ENCODE results near the gene IGHMBP2.
"Not testable (repeated sequence)": the region's sequence is repeated elsewhere in the genome, so short reads cannot be mapped to it uniquely, and the experiment has no call there.

Gene IGHMBP2

DNA sequence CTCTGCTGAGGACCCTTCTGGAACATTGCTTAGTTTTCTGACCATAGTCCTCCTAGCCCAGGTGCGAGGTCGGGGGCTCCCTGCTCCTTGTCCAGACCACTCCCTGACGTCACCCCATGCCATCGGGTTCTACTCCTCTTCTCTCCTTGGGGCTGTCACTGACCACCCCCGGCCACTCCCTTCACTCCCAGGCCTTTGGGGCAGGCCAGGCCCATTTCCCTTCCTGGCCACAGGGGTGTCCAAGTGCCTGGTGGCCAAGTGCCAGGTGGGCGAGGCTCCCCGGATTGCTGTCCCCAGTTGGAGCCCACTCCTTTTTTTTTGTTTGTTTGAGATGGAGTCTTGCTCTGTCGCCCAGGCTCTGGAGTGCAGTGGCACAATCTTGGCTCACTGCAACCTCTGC lies 57.6 kb downstream of the IGHMBP2 start:
- DNase-seq (ENCODE audit: low read depth in 2 of 2), result no peak

DNA sequence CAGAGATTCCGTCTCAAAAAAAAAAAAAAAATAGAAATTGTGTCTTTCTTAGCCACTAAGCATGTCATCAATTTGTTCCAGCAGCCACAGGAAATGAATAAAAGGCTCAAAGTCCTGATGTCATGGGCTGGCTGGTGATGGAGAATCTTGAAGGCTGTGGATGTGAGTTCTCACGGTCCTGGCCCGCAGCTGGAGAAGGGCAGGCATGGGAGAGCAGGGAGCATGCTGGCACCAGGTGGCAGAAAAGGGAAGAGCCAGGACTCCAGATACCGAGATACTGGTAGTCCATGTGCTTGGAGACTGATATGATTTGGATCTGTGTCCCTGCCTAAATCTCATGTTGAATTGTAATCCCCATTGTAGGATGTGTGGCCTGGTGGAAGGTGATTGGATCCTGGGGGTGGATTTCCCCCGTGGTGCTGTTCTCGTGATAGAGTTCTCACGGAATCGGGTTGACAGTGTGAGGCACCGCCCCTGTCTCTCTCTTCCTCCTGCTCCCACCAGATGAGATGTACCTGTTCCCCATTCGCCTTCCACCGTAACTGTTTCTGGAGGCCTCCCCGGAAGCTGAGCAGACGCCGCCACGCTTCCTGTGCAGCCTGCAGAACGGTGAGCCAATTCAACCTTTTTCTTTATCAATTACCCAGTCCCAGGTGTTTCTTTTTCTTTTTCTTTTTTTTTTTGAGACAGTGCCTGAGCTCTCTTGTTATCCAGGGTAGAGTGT lies 59.0 kb downstream of the IGHMBP2 start:
- DNase-seq (ENCODE audit: low read depth in 2 of 2), result no peak

DNA sequence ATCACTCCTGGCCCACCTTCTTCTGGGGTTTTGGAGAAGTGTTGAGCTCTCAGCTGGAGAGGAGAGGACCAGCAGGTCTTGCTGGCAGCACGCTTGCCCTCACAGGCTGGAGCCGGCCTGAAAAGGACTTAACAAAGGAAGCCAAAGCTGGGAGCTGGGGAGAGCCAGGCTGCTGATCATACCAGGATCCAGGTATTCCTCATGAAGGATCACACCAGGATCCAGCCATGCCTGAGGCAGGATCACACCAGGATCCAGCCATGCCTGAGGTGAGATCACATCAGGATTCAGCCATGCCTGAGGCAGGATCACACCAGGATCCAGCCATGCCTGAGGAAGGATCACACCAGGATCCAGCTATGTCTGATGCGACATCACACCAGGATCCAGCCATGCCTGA lies 60.1 kb downstream of the IGHMBP2 start:
- DNase-seq (ENCODE audit: low read depth in 2 of 2), result no peak

GRCh38 chr11:68965901-68966853 lies 62.5 kb downstream of the IGHMBP2 start:
- no peak for DNase-seq (ENCODE audit: low read depth in 2 of 2)

DNA sequence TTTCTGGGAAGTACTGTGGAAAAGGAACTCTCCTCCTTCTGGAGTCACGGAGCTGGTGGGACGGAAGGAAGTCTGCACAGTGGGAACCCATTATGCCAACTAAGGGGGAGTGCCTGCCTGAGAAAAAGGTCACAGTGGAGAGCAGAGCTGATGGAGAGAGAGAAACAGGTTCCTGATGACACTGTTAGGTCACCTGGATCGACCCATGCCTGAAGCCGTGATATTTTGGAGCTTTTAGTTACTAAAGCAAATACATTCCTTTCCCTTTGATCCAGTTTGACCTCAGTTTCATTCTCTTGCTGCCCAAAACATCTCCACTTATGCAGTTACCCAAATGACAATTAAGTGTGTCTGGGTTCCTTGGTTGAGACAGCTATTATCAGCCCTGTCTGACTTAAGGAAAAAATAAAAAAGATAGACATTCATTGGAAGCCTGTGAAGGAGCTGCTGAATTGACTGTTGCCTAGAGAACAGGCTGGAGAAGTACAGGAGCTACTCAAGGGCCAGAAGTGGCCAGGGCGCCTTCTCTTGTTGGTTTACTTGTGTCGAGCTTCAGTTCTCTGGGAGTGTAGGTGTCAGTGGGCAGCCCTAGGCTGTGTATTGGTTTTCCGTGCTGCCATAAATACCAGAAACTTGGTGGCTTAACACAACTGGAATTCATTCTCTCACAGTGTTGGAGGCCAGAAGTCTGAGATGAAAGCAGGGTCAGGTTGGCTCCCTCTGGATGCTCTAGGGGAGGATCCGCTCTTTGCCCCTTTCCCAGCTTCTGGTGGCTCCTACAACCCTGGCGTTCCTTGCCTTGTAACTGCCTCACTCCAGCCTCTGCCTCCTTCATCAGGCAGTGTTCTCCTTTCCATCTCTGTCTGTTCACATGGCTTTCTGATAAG lies 63.4 kb downstream of the IGHMBP2 start:
- no peak for DNase-seq (ENCODE audit: low read depth in 2 of 2)

DNA sequence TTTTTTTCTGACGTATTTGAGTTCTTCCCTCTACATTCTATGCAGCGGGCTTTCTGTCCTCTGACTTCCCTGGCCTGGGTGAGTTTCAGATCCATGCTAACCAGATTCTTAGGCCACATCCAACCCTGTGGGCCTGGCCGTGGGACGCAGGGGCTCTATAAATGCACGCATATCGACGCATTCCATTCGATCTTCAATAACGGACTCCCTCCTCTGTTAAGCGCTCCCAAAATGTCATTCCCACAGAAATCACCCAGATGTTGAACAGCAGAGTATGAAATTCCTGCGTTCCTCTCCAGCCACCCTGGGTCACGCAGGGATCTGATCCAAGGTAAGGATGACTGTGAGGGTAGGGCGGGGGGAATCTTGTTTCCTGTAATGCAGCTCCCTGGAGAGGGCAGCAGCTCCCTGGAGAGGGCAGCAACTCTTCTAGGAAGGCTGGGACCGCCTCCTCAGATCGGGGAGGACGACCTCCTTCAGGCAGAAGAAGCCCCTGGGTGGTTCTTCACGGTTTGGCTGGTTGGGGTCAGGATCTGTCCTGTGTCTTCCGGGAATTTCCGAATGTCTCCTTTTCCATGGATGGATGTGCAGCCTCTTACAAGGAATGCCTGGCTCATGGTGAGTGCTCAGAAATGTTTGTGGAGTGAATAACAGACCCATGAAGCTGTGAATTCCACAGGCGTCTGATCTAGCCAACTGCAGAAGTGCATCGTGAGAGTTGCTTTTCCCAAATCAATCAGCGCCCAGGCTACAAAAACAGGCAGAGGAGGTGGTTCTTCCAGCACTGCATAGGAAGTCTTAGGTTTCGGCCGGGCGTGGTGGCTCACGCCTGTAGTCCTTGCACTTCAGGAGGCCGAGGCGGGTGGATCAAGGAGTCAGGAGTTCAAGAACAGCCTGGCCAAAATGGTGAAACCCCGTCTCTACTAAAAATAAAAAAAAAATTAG lies 64.9 kb downstream of the IGHMBP2 start:
- DNase-seq (ENCODE audit: low read depth in 2 of 2), result no peak

DNA sequence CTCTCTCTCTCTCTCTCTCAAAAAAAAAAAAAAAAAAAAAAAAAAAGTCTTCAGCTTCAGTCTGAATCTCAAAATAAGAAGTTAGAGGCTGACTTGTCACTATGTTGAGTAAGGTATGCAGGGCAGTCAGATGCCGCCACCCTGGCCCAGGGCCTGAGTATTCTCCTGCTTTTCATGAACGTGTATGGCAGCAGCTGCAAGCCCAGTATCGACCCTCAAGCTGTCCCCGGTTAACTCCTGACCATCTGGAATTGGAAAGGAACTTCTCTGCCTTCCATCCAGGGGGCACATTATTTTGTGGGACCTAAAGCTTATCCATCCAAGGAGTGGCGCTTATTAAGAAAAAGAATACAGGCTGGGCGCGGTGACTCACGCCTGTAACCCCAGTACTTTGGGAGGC lies 65.7 kb downstream of the IGHMBP2 start:
- DNase-seq (ENCODE audit: low read depth in 2 of 2), result no peak

- DNase-seq (ENCODE audit: low read depth in 2 of 2), result no peak
Measured at GRCh38 chr11:68970921-68971636, 67.4 kb downstream of the IGHMBP2 start.

DNA sequence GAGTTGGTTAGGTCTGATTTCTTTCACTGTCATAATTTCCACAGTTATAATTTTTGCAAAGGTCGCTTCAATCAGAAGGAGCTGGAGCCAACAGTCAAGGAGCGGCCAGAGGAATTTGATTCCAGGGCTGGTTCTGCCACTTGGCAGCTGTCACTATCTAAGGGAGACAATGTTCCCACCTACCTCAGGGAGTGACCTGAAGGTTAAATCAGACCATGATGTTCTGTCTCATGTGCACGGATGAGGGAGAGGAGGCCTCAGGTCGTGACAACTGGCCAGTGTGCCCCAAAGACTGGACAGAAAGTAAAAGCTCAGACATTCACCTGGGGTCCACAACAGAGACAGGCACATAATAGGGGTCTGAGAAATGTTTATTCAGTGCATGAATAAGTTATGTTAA lies 69.5 kb downstream of the IGHMBP2 start:
- no peak for DNase-seq (ENCODE audit: low read depth in 2 of 2)

GRCh38 chr11:68973706-68974105 lies 70.0 kb downstream of the IGHMBP2 start:
- not testable (repeated sequence) for DNase-seq (ENCODE audit: low read depth in 2 of 2)

DNA sequence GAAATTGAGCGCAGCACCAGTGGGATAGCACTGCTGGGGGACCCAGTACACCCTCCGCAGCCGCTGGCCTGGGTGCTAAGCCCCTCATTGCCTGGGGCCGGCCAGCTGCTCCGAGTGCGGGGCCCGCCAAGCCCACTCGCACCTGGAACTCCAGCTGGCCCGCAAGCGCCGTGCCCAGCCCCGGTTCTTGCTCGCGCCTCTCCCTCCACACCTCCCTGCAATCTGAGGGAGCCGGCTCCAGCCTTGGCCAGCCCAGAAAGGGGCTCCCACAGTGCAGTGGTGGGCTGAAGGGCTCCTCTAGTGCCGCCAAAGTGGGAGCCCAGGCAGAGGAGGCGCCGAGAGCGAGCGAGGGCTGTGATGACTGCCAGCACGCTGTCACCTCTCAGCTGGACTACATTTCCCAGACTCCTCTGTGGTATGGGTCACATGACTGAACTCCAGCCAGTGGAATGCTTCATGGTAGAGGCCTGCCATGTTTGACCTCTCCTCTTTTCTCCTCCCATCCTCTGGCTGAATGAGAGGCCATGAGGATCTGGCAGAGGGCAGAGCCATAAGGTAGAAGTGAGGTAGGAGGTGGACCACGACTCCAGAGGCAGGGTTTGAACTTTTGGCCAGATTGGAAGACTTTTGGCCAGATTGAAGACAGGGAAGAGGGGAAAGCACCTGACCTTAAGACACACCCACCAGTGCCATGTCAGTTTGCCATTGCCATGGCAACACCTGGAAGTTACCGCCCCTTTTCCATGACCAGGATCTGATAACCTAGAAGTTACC lies 70.9 kb downstream of the IGHMBP2 start:
- DNase-seq (ENCODE audit: low read depth in 2 of 2), result no peak

DNA sequence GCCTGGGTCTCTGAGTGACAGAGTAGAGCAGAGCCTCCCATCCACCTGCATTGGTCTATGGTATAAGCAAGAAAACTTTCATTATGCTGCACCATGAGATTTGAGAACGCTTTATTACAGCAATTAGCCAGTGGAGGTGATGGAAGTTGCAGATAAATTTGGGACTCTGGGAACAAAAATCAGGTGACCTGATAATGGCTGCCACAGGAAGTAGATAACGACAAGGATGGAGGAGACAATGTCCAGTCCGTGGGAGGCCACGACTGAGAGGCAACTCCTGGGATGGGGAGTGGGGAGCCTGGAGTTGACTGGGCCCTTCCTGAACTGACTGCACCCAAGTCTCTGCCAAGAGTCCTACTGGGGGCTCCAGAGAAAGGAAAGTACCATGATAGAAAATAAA lies 72.4 kb downstream of the IGHMBP2 start:
- DNase-seq (ENCODE audit: low read depth in 2 of 2), result no peak

GRCh38 chr11:68976563-68976962 lies 72.9 kb downstream of the IGHMBP2 start:
- DNase-seq (ENCODE audit: low read depth in 2 of 2), result no peak

DNA sequence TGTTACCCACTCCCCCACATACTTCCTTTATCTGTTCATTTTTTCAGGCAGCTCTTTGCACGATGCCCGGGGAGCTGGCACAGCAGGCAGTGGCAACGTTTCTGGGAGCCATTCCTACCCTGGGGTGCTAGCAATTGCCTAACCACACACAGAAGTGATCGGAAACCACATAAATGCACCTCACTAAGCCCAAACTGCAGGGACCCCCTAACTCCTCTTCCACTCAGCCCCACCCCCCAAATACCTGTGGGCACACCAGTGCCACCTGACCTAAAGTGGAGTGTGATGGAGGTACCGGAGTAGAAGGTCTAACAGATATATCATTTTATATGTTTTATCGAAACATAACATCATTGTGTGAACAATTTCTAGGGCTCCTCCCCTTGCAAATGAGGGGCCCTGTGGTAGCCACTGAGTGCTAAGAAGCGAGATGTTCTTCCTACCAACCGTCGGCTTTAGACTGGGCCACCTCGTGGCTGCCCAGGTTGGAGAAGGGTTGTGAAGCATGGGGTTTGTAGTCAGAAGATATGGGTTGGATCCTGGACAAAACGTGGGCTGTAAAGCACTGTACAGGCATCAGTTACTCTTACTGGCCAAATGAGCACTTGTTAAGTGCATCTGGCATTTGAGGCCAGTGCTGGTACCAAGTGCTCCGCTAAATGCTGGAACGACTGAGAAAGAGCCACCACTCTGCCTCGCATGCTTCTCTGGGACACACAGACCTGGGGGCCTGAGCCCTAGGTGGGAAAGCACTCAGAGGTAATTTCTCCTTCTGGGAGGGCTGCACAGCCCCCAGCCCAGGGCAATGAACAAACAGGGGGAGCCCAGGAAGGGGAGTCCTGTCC lies 74.3 kb downstream of the IGHMBP2 start:
- DNase-seq (ENCODE audit: low read depth in 2 of 2), result no peak

DNA sequence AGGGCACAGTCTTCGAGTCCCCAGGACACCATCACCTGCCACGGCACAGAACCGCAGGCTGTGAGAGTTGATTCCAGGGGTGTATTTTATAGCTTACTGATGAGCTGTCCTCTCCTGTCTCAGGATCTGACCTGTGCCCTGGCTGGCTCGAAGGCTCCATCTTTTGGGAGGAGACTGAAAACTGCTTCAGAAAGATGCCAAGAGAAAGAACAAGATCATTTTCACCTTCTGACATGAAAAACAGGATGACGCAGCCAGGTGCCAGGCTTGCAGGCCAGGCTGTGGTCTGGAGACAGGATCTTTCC lies 74.9 kb downstream of the IGHMBP2 start:
- DNase-seq (ENCODE audit: low read depth in 2 of 2), result no peak

GRCh38 chr11:68978931-68979594 lies 75.4 kb downstream of the IGHMBP2 start:
- no peak for DNase-seq (ENCODE audit: low read depth in 2 of 2)

GRCh38 chr11:68979931-68980775 lies 76.5 kb downstream of the IGHMBP2 start:
- no peak for DNase-seq (ENCODE audit: low read depth in 2 of 2)
